ENCODE data around the gene PTPN3.

GRCh38 chr9:109509611-109510010 is 11.5 kb upstream of the PTPN3 start:
- no peak for TF ChIP-seq POLR2A (IDR thresholded peaks at IDR 0.05; ENCODE audit: low read length)
- TF ChIP-seq GATA1 (IDR thresholded peaks at IDR 0.05; ENCODE audit: low read depth, low read length), result no peak

Measured in erythroblast (primary cell).